HG02610 (cell line): ENCODE data around the gene ATF3.
A peak's percentile ranks its signal among the peaks of the same experiment; 100 is the strongest.

Experiments used
- ATAC-seq: cut with Tn5 transposase; IDR thresholded peaks from one replicate; pipeline ENCODE4 v1.9.1; 2021; ENCODE audit warnings: mild to moderate bottlenecking, moderate library complexity; ENCODE audit not compliant: unreplicated experiment

Gene ATF3, protein sequence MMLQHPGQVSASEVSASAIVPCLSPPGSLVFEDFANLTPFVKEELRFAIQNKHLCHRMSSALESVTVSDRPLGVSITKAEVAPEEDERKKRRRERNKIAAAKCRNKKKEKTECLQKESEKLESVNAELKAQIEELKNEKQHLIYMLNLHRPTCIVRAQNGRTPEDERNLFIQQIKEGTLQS

DNA sequence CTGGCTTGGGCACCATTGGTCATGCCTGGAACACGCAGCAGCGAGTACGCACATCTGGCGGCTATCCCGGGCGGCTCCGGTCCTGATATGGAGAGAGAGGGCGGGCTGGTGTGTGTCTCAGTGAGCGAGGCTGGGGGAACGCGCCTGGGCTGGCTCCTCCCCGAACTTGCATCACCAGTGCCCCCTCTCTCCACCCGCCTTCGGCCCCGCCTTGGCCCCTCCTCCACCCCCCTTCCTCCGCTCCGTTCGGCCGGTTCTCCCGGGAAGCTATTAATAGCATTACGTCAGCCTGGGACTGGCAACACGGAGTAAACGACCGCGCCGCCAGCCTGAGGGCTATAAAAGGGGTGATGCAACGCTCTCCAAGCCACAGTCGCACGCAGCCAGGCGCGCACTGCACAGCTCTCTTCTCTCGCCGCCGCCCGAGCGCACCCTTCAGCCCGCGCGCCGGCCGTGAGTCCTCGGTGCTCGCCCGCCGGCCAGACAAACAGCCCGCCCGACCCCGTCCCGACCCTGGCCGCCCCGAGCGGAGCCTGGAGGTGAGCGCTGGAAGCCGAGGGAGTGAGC lies at the start of gene ATF3:
TSS of gene ATF3 (plus strand) at position 370 of the 567 bp plus-strand sequence. CDS start 6,261 bp downstream, outside the sequence.
- ATAC-seq: peak; percentile 72

DNA sequence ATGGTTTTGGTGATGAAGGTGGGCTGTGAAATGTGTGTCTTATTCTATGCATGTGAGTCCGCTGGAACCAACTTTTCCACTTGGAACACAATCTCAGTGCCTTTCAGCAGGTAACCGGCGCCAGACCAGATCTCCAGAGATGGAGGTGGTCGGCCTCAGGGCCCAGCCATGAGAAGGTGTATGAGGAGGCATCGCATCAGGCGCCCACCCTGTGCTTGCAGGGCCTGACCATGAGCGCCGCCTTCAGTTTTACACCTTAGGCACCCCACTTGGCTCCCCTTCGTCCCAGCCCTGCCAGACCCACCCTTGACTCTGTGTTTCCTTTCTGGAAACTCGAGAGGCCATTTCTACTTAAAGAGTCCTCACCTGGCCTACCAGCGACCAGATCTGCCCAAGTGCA lies 48.6 kb upstream of the ATF3 start:
- ATAC-seq: no peak

DNA sequence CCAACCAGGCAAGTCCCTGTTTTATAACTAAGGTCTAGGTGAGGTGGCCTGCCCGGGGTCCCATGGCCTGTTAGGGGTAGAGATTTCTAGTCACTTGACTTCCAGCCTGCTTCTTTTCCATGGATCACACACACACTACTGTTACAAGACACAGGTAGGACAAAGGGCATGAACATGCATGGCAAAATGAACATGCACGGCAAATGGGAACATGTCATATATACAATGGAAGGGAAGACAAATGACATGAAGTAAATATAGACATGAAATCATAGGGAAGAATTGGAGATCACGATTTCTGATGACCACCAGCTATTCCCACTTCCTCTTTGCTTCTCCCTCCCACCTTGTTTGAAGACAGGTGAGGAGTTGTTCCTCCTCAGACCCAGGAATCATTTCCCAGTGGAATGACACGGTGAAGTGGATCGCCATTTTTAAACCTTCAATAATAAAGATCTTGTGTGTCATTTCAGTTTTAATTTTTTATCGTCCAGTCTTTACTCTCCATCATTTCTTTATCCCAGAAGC lies 47.6 kb upstream of the ATF3 start:
- ATAC-seq: no peak

DNA sequence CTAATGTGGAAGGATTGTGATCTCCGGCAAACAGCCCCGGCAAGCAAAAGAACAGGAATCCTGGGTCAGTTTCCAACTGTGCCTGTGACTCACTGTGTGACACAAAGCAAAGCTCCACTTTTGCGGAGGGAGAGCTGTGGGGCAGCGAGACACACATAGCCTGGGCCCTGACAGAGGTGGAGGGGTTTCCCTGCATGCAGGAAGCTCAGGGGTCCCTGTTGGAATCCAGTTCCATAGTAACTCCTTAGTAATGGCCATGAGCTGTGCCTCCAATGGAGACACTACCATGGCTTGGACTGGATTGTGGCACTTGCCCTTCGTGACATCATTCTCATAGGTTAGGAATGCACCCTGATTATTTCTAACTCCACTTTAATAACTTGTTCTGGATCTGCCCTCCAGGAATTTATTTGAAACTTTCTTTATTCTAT lies 47.0 kb upstream of the ATF3 start:
- ATAC-seq: no peak

DNA sequence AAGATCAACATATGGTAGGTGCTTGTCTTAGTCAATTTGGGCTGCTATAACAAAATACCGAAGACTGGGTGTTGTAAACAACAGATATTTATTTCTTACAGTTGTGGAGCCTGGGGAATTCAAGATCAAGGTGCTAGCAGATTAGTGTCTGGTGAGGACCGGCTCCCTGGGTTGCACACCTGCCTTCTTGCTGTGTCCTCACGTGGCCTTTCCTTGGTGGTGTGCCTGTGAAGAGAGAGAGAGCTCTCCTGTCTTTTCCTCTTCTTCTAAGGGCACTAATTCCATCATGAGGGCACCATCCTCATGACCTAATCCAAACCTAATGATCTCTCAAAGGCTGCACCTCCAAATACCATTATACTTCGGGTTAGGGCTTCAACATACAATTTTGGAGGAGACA lies 45.8 kb upstream of the ATF3 start:
- ATAC-seq: no peak

DNA sequence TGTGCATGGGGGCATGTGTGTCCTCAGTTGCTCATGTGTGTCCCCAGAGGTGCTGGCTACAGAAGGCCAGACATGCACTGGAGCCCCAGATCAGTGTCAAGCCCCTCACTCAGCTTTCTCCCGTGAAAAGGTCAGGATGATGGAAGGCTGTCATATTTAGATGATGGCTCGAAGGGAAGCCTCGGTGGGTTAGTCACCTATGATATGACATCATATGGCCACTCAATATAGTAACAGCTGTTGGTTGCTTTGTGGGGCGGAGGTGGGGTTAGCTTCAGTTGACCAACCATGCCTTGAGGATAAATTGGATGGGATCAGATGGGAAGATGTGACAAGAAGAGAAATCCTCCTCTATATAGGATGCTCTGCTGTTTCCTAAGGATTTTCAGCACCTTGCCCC lies 43.5 kb upstream of the ATF3 start:
- ATAC-seq: no peak

- ATAC-seq: no peak
Measured at GRCh38 chr1:212565571-212566305, 42.8 kb upstream of the ATF3 start.

DNA sequence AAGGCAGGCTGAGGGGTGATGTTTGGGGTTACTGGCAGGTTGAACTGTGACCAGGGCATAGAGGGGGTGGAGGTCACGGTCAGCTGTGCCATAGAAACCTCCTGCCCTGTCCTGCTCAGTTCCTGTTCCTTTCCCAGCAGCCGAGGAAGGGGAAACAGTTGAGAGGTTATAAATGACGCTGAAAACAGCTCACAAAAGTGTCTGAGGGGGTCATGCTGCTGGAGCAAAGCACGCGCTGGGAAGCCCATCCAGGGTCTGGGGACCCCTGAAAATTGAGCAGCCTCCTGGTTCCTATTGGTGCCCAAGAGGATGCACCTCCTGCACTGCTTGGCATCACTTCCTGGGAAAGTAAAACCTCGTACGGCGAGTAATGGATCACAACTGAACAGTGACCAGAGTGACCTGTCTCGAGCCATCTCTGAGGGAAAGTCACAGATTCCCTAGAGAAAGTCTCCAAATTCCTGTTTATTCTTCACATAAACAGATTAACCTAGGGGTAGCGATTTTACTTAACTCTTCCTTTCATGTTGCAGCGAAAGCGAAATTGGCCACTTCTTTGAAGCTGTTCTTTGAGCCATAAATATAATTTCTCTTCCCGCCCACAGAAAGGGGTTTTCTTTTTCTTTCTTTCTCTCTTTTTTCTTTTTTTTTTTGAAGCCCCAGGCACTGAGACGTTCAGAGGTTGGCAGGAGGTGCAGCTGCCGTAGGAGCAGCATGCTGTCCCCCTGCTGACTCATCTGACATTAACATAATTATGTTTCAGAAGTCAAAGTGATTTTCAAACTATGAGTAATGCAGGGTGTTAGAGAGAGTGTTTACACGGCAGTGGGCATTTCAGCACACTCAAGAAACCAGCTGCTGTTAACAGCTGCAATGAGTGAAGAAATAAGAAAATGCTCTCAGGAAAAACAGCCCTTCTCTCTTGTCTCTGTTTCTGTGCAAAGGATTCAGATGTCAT lies 41.8 kb upstream of the ATF3 start:
- peak; percentile 99 for ATAC-seq

GRCh38 chr1:212567638-212568037 lies 40.9 kb upstream of the ATF3 start:
- ATAC-seq: no peak

DNA sequence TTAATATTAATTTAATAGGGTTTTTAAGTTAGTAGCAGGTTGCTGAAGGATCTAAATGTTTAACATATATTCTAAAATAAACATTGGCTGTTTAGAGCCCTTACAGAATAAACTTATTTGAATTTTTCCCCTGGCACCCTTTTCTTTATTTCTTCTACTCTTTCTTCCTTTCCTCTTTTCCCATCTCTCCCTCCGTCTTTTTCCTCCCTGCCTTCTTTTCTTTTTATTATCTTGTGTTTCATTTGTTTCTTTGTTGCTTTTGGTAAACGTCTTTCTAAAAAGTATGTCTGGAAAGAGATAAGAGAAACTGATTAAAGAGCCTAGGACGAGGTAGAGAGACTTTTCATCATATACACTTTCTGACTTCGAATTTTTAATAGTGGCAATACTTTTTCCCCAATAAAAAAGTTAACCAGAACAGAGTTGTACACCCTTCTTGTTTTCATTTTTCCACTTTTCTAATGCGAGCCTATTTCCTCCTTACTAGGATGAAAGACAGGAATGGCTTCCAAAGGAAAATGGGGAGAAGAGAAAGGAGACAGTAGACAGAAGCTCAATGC lies 39.5 kb upstream of the ATF3 start:
- ATAC-seq: no peak

GRCh38 chr1:212574732-212575131 lies 33.8 kb upstream of the ATF3 start:
- ATAC-seq: no peak

DNA sequence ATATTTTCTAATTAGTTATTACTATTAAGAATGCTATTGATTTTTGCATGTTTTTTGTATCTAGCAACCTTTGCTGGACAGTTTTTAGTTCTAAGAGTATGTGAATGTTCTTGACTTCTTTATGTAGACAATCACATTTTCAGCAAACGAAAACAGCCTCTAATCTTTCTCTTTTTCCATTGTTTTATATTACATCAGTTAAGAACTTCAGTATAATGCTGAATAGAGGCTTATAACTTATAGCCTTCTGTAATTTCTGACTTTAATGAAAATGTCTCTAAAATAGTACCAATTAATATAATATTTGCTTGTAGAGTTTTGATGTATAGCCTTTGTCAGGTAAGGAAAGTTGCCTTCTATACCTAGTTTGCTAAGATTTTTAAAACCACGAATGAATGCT lies 33.2 kb upstream of the ATF3 start:
- ATAC-seq: no peak

GRCh38 chr1:212578041-212578440 lies 30.5 kb upstream of the ATF3 start:
- ATAC-seq: no peak

DNA sequence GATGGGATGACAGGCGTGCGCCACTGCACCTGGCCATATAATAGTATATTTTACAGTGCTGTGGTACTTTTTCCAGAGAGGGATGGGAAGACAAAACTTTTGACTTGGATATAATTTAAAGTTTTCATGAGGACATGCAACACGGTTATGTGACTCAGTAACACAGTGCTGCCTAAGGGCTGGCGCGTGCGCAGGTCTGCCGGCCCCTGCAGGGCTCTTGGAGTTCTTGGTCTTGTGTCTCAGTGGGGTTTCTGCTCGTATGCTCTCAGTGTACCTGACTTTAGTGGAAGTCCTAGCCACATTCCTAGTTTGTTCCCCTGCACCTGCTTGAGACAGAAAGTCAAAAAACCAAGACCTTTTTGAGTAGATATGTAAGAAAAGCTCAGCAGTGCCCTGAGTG lies 27.5 kb upstream of the ATF3 start:
- ATAC-seq: no peak

DNA sequence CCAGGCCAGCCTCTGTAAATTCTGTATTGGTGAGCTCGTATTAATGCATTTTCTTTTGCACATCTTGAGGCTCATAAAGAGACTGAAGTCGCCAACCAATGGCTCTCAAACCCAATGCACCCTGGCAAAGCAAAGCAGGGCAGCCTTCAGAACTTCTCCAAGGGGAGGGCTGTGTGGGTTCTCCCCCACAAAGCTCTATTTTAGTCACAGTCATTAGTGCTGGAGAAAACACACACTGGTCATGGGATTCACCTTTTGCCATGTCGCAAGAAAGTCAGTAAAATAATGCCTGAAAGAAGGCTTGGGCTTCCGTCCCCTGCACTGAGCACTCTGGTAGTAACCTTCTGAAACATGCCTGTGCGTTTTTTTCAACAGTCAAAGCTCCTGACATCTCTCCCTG lies 26.3 kb upstream of the ATF3 start:
- ATAC-seq: no peak

DNA sequence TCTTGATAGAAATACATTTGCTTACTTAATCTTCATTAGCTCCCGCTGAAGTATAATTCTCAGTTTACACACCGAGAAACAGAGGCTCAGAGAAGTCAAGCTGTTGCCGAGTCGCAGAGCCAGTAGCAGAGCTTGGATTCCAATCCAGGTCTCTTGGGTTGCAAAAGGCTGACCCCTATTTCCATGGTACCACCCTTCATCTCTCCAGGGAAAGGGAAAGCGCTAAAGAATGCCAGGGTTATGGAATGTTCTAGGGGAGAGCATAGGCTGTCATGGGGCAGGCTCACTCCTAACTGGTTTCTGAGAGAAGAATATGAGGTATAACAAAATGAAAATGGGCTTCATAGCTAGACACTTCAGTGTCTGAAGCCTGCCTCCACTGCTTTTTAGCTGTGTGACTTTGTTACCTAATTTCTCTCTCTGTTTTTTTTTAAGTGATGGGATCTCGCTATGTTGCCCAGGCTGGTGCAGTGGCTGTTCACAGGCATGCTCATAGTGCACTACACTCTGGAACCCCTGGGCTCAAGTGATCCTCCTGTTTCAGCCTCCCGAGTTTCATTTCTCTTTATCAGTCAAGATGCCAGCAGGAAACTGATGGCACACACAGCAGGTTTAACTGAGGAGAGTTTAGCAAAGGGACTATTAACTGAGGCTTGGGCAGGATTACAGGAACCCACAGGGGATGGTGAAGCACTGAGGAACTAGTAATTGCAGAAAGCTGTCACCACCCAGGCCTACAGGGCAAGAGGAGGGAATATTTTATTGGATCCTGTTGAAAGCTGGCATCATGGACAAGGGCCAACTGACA lies 25.5 kb upstream of the ATF3 start:
- ATAC-seq: no peak

DNA sequence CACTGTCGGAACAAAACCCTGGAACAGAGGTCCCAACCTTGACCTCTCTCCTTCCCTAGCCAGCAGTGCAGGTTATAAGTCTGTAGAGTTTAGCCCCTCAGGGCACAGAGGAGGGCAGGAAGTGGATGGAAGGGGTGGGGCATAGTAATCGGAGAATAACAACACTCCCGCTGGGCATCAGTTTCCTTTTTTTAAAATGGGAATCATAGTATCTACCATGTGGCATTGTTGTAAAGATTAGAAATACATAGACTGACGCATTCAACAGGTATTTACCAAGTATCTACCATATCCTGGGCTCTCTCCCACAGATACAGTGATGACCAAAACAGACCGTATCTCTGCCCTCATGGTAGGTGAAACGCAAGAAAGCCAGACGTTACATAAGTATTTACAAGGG lies 24.9 kb upstream of the ATF3 start:
- no peak for ATAC-seq

GRCh38 chr1:212584092-212584886 lies 24.3 kb upstream of the ATF3 start:
- no peak for ATAC-seq

- ATAC-seq: no peak
Measured at GRCh38 chr1:212585210-212585609, 23.4 kb upstream of the ATF3 start.
